ENCODE data around the gene LHFPL4. TPM values are rescaled to one million over a fixed set of nuclear protein-coding genes. Genes with fewer than 3 reads are reported as not detected.
"Not testable (repeated sequence)": the region's sequence is repeated elsewhere in the genome, so short reads cannot be mapped to it uniquely, and the experiment has no call there.

LHFPL4 gene
- total RNA-seq, 1 donor from 2014 or later, result not detected

DNA sequence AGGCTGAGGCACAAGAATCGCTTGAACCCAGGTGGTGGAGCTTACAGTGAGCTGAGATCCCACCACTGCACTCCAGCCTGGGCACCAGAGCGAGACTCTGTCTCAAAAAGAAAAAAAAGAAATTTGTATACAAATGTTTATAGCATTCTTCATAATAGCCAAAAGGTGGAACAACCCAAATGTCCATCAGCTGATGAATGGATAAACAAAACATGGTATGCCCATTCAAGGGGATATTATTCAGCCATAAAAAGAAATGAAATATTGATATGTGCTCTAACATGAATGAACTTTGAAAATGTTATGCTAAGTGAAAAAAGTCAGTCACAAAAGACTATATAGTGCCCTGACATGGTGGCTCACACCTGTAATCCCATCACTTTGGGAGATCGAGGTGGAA lies 11.4 kb downstream of the LHFPL4 start:
- no peak for DNase-seq (ENCODE audit: low read depth)

DNA sequence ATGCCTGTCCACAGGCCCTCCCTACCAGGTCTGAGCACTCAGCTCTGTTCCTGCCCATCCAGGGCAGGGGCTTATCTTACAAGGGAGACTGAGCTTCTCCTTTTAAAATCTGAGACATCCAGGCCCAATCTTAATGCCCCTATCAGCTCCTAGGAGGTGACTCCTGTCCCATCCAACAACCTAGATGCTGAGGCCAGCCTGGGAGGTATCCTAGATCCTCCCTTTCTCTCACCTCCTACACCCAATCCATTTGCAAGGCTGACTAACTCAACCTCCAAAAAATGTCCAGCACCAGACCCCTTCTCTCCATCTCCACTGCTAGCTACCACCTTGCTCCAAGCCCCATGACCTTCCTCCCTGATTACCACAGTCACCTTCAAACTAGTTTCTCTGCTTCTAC lies 17.4 kb downstream of the LHFPL4 start:
- no peak for DNase-seq (ENCODE audit: low read depth)

DNA sequence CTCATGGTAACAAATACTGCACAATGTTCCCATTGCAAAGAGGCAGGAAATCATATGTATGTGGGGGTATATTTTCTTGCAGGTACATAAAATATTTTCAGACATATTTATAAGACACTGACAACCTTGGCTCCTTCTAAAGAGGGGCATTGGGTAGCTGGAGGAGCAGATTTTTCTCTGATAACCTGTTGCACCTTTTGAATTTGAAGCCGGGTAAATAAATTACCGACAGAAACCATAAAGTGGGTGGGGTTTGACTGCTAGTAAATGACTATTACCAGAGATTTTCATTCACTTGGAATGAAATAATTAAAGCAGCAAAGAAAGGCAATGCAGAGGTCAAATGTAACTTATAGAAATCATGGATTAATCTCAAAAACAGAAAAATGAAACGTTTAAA lies 19.2 kb downstream of the LHFPL4 start:
- no peak for DNase-seq (ENCODE audit: low read depth)

DNA sequence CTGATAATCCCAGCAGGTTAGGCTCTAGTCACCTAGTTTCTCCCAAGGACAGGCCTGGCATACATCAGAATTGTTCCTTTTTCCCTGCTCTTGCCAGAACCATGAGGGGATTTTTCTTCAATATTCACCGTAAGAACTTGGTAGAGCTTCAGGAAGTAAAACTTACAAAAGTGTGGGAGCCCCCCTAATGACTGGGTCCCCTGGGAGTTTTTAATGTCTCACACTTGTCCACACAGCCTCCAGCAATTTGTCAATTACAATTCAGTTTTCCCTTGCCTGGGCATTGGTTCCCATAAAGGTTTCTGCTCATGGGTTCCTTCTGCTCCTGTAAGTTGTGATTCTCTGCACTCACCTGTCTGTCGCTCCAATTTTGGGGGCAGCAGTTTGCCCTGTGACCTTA lies 28.5 kb downstream of the LHFPL4 start:
- DNase-seq (ENCODE audit: low read depth), result no peak

DNA sequence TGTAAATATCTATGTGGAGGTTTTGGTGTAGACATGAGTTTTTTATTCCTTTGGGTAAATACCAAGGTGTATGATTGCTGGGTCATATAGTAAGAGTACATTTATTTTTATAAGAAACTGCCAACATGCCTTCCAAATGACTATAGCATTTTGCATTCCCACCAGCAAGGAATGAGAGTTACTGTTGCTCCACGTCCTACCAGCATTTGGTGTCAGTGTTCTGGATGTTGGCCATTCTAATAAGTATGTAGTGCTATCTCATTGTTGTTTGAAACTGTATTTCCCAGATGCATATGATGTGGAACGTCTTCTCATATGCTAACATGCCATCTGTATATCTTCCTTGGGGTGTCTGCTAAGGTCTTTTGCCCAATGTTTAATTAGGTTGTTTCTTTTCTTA lies 38.7 kb downstream of the LHFPL4 start:
- DNase-seq (ENCODE audit: low read depth), result no peak

DNA sequence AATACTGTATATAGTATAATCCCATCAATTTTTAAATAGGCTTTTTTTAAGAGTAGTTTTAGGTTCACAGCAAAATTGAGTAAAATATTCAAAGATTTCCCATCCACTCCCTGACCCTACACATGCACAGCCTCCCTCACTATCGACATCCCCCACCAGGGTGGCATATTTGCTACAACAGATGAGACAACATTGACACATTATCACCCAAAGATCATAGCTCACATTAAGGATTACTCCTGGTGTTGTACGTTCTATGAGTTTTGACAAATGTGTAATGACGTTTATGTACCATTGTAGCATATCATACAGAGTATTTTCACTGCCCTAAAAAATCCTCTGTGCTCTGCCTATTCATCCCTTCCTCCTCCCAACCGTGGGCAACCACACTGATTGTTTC lies 39.3 kb downstream of the LHFPL4 start:
- DNase-seq (ENCODE audit: low read depth), result no peak

DNA sequence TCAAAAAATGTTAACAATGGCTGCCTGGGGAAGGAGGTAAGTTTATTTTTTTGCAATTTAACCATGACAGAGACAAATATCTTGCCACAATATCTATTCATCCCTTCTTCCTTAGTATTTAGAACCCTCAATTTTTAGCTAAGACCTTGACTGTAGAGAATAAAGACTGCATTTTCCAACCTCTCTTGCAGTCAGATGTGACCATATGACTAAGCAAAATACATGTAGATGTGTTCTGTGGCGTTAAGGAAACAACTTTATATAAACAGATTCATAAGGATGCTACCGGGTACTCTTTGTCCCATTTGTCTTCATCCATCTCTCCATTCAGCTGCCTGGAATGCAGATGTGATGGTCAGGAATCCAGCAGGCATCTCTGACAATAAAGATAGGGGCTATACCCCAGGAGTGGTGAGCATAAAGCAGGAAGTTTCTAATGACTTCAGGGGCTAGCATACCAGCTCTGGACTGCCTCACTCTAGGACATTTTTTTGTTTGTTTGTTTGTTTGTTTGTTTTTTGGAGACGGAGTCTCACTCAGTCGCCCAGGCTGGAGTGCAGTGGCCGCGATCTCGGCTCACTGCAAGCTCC lies 41.1 kb downstream of the LHFPL4 start:
- no peak for DNase-seq (ENCODE audit: low read depth)

DNA sequence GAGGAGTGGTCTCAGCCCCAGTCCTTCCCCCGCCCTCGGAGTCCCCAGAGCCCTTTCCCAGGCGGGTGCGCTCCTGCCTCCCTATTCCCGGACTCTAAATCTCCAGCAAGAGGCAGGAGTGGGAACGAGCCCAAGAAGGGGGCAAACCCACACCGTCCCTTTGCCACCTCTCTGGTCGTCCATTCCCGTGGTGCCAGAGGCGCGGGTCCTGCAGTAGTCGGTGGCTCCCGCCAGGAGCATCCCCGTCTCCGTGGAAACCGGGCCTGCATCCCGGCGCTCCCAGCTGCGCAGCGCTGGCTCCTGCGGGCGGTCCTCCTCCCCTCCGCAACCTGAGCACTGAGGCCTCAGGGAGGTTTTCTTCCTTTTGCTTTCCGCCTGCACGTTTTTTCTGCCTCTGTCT lies 44.8 kb downstream of the LHFPL4 start:
- DNase-seq (ENCODE audit: low read depth), result no peak

DNA sequence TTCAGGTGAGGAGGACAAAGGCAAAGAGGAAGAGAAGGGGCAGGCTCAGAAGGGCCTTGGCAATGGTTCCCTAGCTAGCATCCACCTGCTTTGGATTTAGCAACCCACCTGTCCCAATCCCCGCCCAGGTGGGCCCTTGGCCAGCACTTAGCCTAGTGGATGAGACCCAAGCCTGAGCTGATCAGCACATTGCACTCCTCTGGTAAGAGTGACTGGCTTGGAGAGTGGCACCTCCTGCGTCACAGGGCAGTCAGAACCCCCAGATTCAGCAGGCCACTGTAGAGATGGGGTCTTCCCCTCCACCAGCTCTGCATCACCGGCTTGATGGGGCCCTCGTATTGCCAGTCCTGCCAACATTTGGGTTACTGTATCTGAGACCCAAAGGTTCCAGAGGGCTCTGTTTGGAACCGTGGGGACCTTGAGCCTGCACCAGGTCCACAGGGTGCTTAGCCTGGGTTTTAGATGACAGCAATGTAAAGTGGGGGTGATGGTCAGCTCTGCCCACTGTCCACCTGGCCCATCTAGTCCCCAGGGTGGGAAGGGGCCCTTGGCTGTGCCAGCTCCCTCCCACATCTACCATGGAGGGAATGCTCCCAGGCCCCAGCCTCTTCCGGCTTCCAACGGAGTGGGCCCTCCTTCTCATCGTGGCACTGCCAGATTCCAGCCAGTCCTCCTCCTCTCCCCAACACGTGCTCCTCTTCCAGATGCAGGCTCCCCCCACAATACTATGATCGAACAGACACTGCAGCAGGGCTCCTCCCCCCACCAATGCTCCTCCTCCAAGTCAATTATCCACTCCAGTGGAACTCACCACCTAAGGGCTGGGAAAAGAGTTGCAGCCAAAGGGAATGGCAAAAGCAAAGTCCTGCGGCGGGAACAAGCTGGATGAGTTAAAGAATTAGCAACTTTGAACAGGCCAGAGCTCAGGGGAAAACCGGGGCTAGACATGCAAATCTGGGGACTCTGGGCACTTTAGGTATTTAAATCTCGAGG lies 45.7 kb downstream of the LHFPL4 start:
- no peak for DNase-seq (ENCODE audit: low read depth)

DNA sequence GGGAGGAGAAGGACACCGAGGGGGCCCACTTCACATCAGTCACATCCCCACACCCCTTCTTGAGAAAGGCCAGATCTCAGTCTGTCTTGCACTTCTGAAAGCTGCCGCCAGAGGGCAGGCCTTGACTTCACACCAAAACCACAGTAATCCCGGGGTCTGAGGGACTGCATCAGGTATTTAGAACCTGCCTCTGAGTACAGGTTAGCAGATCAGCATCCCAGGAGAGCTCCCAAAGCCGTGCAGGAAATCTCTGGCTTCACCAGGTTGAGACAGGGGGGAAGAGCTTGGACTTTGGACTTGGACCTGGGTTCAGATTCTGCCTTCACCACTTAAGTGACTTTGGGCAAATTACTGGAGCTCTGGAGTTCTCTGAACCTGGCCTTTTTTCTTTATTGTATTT lies 50.3 kb downstream of the LHFPL4 start:
- peak; percentile 68 for DNase-seq (ENCODE audit: low read depth)

DNA sequence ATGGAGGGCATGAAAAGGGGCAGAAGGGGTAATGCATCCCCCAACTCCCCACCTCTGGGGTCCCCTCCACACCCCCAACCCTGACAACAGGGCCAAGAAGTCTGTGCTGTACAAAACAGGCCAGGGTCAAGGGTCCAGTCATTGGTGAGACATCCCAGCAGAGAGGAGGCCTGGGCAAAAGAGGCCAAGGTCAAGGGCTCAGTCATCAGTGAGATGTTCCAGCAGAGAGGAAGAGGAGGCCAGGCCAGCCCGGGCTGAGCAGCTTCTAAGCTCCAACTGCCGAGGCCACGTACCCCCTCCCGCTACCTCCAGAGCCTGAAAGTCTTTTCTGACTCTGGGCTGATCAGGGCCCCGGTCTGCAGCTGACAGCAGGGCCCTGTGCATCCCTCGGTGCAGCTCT lies 52.4 kb downstream of the LHFPL4 start:
- no peak for DNase-seq (ENCODE audit: low read depth)

DNA sequence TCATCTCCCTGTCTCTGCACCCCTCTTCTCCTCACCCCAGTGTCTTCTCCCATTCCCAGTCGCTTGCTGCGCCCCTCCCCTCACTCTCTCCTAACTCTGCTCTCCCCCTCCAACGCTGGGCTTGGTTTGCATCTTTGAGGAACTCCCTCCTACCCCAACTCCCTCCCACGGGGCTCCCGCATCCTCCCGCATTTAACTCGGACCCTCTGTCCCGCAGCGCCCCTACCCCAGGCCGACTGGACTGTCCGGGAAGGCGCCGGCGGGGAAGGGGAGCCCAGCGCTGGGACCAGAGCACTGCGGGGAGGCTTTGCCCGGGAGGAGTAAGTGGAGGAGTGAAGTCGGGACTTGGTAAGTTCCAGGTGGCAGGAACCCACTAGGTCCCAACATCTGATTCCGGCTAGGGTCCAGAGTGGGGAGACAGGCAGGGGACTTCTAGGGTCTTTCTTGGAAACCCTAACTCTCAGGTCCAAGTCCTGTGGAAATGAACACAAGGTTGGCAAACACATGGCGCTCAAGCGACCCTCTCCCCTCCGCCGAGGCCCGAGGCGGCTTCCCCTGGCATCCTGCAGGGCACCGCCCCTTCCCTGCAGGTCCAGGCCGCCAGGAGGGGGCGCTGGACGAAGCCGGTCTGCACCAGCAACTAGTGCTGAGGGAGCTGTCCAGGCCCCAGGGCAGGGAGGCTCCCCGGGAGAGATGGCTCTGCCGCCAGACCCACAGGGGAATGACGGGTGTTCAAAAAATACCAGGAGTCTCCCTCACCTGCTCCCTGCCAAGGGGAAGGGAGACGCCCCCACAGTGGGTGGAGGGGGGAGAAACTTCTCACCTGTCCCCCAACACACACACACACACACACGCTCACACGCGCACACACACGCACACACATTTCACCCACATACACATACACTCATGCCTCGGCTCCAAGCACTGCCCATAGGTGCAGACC lies 53.2 kb downstream of the LHFPL4 start:
- peak; percentile 60 for DNase-seq (ENCODE audit: low read depth)

DNA sequence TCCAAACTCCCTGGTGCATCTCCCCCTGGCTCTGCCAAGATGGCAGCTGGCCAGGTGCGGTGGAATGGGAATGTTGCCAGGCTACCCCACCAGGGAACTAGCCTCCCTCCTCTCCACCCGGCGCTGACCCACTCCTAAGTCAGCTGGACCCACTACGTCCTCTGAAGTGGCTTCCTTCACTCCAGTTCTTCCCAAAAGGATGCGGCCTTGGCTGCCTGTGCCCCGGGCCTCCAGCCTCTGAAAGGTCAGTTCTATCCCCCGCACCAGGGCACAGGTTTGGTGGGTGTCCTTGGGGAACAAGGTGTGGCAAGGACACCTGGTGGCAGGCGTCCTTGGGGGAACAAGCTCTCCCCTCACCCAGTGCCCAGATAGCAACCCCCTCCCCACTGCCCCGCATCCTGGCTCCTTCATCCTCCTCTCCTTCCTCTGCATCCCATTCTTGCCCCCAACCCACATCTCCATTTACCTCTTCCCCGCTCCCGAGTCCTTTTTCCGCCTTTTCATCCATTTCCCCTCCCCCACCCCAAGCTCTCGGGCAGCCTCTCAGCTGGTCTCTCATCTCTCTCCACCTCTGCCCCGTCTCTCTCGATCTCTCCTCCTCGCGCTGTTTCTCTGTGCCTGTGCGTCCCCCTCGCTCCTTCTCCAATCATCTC lies 54.0 kb downstream of the LHFPL4 start:
- no peak for DNase-seq (ENCODE audit: low read depth)

DNA sequence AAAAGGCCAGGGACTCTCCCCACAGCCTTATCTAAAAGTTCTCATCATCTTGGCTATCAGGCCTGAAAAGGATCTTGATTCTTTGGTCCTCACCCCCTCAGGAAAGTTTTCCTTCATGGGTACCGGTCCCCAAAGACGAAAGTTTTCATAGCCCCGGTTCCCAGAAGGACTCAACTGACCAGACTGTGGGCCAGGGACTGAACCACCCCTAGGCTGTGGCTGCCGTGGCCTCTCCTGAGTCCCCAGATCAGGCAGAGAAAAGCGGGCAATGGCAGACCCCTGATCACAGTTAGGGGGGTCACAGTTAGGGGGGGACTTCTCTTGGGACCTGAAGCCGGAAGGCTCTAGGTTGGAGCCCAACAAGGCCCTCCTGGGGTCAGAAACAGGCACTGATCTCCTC lies 54.8 kb downstream of the LHFPL4 start:
- no peak for DNase-seq (ENCODE audit: low read depth)

DNA sequence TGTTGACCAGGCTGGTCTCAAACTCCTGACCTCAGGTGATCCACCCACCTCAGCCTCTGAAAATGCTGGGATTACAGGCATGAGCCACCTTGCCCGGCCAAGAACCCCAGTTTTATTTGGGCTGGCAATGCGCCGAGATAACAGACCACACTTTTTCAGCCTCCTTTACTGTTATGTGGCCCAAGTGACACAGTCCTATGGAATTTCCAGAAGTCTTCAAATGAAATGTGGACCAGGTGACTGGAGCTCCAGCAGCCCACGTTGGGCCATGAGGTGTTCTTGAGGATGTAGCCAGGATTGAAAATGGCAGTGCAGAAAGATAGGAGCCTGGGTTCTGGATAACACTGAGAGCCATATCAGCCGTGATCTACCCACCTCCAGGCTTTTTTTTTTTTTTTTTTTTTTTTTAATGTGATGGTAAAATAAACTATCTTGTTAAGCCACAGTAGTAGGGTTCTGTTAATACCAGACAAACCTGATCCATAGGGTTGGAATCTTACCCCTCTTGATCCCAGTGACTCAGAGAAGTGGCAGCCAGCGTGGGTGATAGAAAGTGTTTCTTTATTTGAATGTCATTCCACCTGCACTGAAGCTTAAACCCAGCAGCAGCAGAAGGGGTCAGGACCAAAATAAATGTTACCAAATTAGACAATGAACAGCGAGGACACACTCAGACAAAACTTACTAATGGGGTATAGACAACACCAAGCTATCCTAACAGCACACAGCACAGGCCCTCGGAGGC lies 55.6 kb downstream of the LHFPL4 start:
- DNase-seq (ENCODE audit: low read depth), result peak; percentile 32

DNA sequence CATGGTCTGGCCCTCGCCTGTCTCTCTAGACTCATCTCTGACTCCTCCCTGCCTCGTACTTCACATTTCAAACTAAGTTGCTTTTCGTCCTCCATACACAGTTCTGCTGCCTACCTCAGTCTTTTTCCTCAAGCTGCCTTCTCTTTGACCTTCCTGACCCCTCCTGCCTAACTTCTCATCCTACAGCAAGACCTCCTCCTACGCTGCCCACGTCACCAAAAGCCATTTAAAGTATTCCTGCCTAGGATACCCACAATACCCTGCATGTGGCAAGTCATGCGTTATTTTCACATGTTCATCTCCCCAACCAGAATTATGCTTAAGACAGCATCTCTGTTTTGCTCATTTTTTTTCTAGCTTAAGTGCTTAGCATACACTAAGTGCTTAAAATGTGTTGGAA lies 56.7 kb downstream of the LHFPL4 start:
- no peak for DNase-seq (ENCODE audit: low read depth)

DNA sequence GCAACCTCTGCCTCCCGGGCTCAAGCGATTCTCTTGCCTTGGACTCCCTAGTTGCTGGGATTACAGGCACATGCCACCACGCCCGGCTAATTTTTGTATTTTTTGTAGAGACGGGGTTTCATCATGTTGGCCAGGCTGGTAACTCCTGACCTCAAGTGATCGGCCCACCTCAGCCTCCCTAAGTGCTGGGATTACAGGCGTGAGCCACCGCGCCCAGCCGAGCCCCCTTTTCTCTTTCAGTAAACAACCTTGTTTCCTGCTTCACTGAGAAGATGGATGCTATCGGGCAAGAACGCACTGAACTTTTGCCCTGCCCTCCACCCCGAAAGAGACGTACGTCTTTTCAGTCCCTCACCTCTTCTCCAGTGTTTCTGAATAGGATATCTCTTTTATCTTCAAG lies 59.6 kb downstream of the LHFPL4 start:
- DNase-seq (ENCODE audit: low read depth), result not testable (repeated sequence)

DNA sequence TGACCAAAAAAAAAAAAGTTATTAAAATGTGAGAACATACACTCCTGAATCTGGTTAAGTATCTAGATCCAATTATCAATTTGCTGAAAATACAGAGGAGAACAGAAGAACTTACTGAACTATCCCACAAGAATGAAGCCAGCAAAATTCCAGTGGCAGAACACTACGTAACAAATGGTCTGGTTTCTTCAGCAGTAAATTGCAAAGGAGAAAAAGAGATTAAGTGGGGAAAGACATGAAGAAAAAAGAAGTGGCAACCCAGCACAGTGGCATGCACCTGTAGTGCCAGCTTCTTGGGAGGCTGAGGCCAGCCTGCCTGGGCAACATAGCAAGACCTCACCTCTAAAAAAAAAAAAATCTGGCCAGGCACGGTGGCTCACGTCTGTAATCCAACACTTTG lies 62.1 kb downstream of the LHFPL4 start:
- no peak for DNase-seq (ENCODE audit: low read depth)

DNA sequence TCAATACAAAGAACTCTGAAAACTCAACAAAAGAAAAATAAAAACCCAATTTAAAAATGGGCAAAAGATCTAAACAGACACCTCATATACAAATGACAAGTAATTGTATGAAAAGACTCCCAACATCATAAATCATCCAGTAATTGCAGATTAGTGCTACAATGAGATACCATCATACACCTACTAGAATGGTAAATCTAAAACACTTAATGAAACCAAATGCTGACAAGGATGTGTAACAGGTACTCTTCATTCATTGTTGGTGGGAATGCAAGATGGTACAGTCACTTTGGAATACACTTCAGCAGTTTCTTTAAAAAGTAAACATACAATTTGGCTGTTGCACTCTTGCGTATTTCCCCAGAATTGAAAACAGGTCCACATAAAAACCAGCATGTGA lies 68.4 kb downstream of the LHFPL4 start:
- DNase-seq (ENCODE audit: low read depth), result no peak

DNA sequence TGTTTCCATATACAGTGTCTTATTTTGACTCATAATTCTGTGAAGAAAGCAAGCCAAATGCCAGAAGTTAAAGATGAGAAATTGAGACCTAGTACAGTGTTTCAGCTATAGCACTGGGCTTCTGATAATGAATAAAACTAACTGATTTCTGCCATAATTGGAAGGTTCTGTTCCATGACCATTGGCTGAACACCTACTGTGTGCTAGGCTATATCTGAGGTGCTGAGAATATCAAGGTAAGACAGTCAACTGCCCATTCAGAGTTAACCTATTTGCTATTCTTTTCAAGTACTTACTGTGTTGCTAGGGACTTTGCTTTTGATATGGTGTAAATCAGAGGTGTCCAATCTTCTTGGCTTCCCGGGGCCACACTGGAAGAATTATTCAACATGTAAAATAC lies 73.4 kb downstream of the LHFPL4 start:
- DNase-seq (ENCODE audit: low read depth), result no peak

Data from myocyte (in vitro differentiated cells).